Nephron (organoid): ENCODE results near the gene FAH.

ENCODE experiments used
- H3K27ac Mint-ChIP-seq, 3 experiments: 2 replicates each; pipeline ENCODE4 v1.8.0; 2020; ENCODE audit warnings: mixed read lengths in 3 of 3, mild to moderate bottlenecking in 2 of 3, moderate library complexity in 1 of 3
- H3K27me3 Mint-ChIP-seq: 2 replicates; pipeline ENCODE4 v1.8.0; 2021; ENCODE audit warnings: low read depth, mild to moderate bottlenecking, moderate library complexity, mixed read lengths
- H3K36me3 Mint-ChIP-seq: 2 replicates; pipeline ENCODE4 v1.8.0; 2020; ENCODE audit warnings: low read depth, mixed read lengths
- H3K4me1 Mint-ChIP-seq: 2 replicates; pipeline ENCODE4 v1.8.0; 2020; ENCODE audit warnings: mixed read lengths
- H3K4me3 Mint-ChIP-seq, 3 experiments: 2 replicates each; pipeline ENCODE4 v1.8.0; 2020; ENCODE audit warnings: mild to moderate bottlenecking in 3 of 3, mixed read lengths in 3 of 3, moderate library complexity in 2 of 3
- H3K9me3 Mint-ChIP-seq: 2 replicates; pipeline ENCODE4 v1.8.0; 2020; ENCODE audit warnings: mixed read lengths
- CTCF ChIP-seq, 3 experiments: fragments of 200-600 bp; sonication (generic); IDR thresholded peaks; one replicate each; pipeline ENCODE4 v1.5.0; 2021; ENCODE audit warnings: antibody characterized with exemption in 3 of 3; ENCODE audit not compliant: unreplicated experiment in 3 of 3

The FAH gene

GRCh38 chr15:80161468-80162016, 8.7 kb downstream of the FAH start:
- Mint-ChIP-seq H3K27ac (no peak overlapping the region), H3K27me3 (no peaks in the 10 kb centered on the region), H3K36me3 (peaks cover 52% of the 10 kb centered on the region), H3K4me1 (peaks cover 12% of the 10 kb centered on the region), H3K4me3 (no peak overlapping the region), H3K9me3 (no peaks in the 10 kb centered on the region)
- TF ChIP-seq CTCF (IDR thresholded peaks at IDR 0.05; ENCODE audit: unreplicated experiment in 3 of 3), result no peak

- H3K27me3 Mint-ChIP-seq, result no peaks in the 10 kb centered on the region
- H3K36me3 Mint-ChIP-seq, result peaks cover 52% of the 10 kb centered on the region
- H3K27ac Mint-ChIP-seq, result no peak overlapping the region
- peaks cover 12% of the 10 kb centered on the region for H3K4me1 Mint-ChIP-seq
- H3K4me3 Mint-ChIP-seq, result no peak overlapping the region
- TF ChIP-seq CTCF (IDR thresholded peaks at IDR 0.05; ENCODE audit: unreplicated experiment in 3 of 3), result no peak
- no peaks in the 10 kb centered on the region for H3K9me3 Mint-ChIP-seq
Observed at GRCh38 chr15:80162059-80162554, 9.3 kb downstream of the FAH start.

GRCh38 chr15:80163217-80163616, 10.4 kb downstream of the FAH start:
- TF ChIP-seq CTCF (IDR thresholded peaks at IDR 0.05; ENCODE audit: unreplicated experiment in 3 of 3), result no peak
- Mint-ChIP-seq H3K9me3 (no peaks in the 10 kb centered on the region), H3K36me3 (peaks cover 57% of the 10 kb centered on the region), H3K27me3 (no peaks in the 10 kb centered on the region), H3K4me3 (no peak overlapping the region), H3K27ac (no peak overlapping the region), H3K4me1 (peaks cover 12% of the 10 kb centered on the region)

- Mint-ChIP-seq H3K36me3 (peaks cover 59% of the 10 kb centered on the region), H3K27me3 (no peaks in the 10 kb centered on the region), H3K4me3 (no peak overlapping the region), H3K9me3 (no peaks in the 10 kb centered on the region), H3K4me1 (peaks cover 12% of the 10 kb centered on the region), H3K27ac (no peak overlapping the region)
- no peak for TF ChIP-seq CTCF (IDR thresholded peaks at IDR 0.05; ENCODE audit: unreplicated experiment in 3 of 3)
Observed at GRCh38 chr15:80163897-80164296, 11.1 kb downstream of the FAH start.

- Mint-ChIP-seq H3K4me1 (no peaks in the 10 kb centered on the region), H3K4me3 (no peak overlapping the region), H3K27ac (no peak overlapping the region), H3K27me3 (no peaks in the 10 kb centered on the region), H3K36me3 (peaks cover 50% of the 10 kb centered on the region), H3K9me3 (no peaks in the 10 kb centered on the region)
- no peak for TF ChIP-seq CTCF (IDR thresholded peaks at IDR 0.05; ENCODE audit: unreplicated experiment in 3 of 3)
Observed at GRCh38 chr15:80167936-80168335, 15.1 kb downstream of the FAH start.

GRCh38 chr15:80168421-80168820, 15.6 kb downstream of the FAH start:
- Mint-ChIP-seq H3K9me3 (no peaks in the 10 kb centered on the region), H3K4me3 (no peak overlapping the region), H3K27ac (no peak overlapping the region), H3K36me3 (peaks cover 50% of the 10 kb centered on the region), H3K4me1 (no peaks in the 10 kb centered on the region), H3K27me3 (no peaks in the 10 kb centered on the region)
- TF ChIP-seq CTCF (IDR thresholded peaks at IDR 0.05; ENCODE audit: unreplicated experiment in 3 of 3), result no peak
